DOHH2 (cell line): ENCODE results near the gene TNFSF9.

Experiments used
- H3F3A ChIP-seq: fragments of 200-600 bp; sonication (generic), shearing (Covaris generic); 2 replicates; pipeline ENCODE4 v1.6.0; 2016; ENCODE audit warnings: antibody characterized with exemption, mild to moderate bottlenecking; ENCODE audit not compliant: control insufficient read depth, insufficient read depth
- H3K27ac ChIP-seq: fragments of 200-600 bp; sonication (generic); 2 replicates; pipeline ENCODE4 v1.5.1; 2014; ENCODE audit warnings: low read depth, mild to moderate bottlenecking, low read length, moderate library complexity
- H3K27me3 ChIP-seq: fragments of 200-600 bp; sonication (generic); 2 replicates; pipeline ENCODE4 v1.6.1; 2014; ENCODE audit warnings: mild to moderate bottlenecking, low read length, mixed read lengths; ENCODE audit not compliant: control insufficient read depth
- H3K36me3 ChIP-seq: fragments of 200-600 bp; sonication (generic); 2 replicates; pipeline ENCODE4 v1.6.1; 2014; ENCODE audit warnings: mild to moderate bottlenecking, low read length, moderate library complexity, mixed read lengths; ENCODE audit not compliant: control insufficient read depth
- H3K4me1 ChIP-seq: fragments of 200-600 bp; sonication (generic); 2 replicates; pipeline ENCODE4 v1.6.1; 2014; ENCODE audit warnings: mild to moderate bottlenecking, low read length, mixed read lengths; ENCODE audit not compliant: control insufficient read depth
- H3K4me2 ChIP-seq: fragments of 200-600 bp; sonication (generic); 2 replicates; pipeline ENCODE4 v1.6.0; 2014; ENCODE audit warnings: mild to moderate bottlenecking, low read length, moderate library complexity
- H3K4me3 ChIP-seq: fragments of 200-600 bp; sonication (generic); 2 replicates; pipeline ENCODE4 v1.5.1; 2014; ENCODE audit warnings: mild to moderate bottlenecking, low read length, mixed read lengths
- H3K79me2 ChIP-seq: fragments of 200-600 bp; sonication (generic); 2 replicates; pipeline ENCODE4 v1.6.1; 2014; ENCODE audit warnings: mild to moderate bottlenecking, low read length, mixed read lengths; ENCODE audit not compliant: control insufficient read depth
- H3K9me2 ChIP-seq: fragments of 200-600 bp; sonication (generic); replicated peaks from 2 replicates; pipeline ENCODE4 v1.6.1; 2014; ENCODE audit warnings: mild to moderate bottlenecking, low read length, mixed read lengths; ENCODE audit not compliant: control insufficient read depth
- H3K9me3 ChIP-seq: fragments of 200-600 bp; sonication (generic); 2 replicates; pipeline ENCODE4 v1.6.1; 2014; ENCODE audit warnings: antibody characterized with exemption, low read length, mixed read lengths; ENCODE audit not compliant: control insufficient read depth, insufficient read depth
- H4K20me1 ChIP-seq: fragments of 200-600 bp; sonication (generic); 2 replicates; pipeline ENCODE4 v1.6.0; 2014; ENCODE audit warnings: low read depth, mild to moderate bottlenecking, antibody characterized with exemption, low read length, moderate library complexity; ENCODE audit not compliant: control insufficient read depth, insufficient read depth
- CTCF ChIP-seq: fragments of 200-600 bp; sonication (generic); IDR thresholded peaks from one replicate; pipeline ENCODE4 v1.5.1; 2014; ENCODE audit warnings: antibody characterized with exemption, mild to moderate bottlenecking, low read depth, low read length; ENCODE audit not compliant: poor library complexity, severe bottlenecking
- EZH2phosphoT487 ChIP-seq: fragments of 200-600 bp; sonication (generic); IDR thresholded peaks from 2 replicates; pipeline ENCODE4 v1.6.1; 2017; ENCODE audit warnings: borderline replicate concordance, mild to moderate bottlenecking, antibody characterized with exemption, low read length, moderate library complexity, mixed read lengths

Gene TNFSF9

DNA sequence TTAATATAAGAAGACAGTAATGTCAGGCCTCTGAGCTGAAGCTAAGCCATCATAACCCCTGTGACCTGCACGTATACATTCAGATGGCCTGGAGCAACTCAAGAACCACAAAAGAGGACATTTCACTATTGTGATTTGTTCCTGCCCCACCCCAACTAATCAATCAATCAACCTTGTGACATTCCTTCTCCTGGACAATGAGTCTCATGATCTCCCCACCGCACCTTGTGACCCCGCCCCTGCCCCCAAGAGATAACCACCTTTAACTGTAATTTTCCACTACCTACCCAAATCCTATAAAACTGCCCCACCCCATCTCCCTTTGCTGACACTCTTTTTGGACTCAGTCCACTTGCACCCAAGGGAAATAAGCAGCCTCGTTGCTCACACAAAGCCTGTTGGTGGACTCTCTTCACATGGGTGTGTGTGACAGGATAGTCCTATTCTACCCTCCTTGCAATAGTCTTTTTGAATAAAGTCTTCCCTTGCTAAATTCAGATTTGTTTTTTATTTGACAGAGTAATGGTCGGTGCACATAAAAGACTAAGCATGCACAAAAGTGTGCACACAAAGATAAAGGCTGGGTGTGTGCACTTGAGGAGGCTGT is 46.1 kb downstream of the TNFSF9 start:
- Histone ChIP-seq H3K9me3 (peaks cover 6% of the 10 kb centered on the region; the same call in 1 of the 2 replicates), H3K9me2 (no peaks in the 10 kb centered on the region), H3K4me3 (peak overlapping the region; percentile 60), H3K27ac (peak overlapping the region; percentile 96), H3K36me3 (peaks cover 5% of the 10 kb centered on the region), H3K79me2 (no peaks in the 10 kb centered on the region), H3K27me3 (no peaks in the 10 kb centered on the region), H4K20me1 (no peaks in the 10 kb centered on the region), H3K4me1 (peaks cover 84% of the 10 kb centered on the region), H3F3A (peaks cover 27% of the 10 kb centered on the region), H3K4me2 (peak overlapping the region; percentile 80)
- no peak for TF ChIP-seq CTCF
- TF ChIP-seq EZH2phosphoT487: no peak

- peak overlapping the region; percentile 80 for H3K4me2 ChIP-seq
- no peaks in the 10 kb centered on the region for H4K20me1 ChIP-seq
- H3K27ac ChIP-seq: peak overlapping the region; percentile 96
- peaks cover 5% of the 10 kb centered on the region for H3K36me3 ChIP-seq
- peak overlapping the region; percentile 60 for H3K4me3 ChIP-seq
- peaks cover under 1% of the 10 kb centered on the region; the same call in 1 of the 2 replicates for H3K9me3 ChIP-seq
- H3K9me2 ChIP-seq: no peaks in the 10 kb centered on the region
- H3K79me2 ChIP-seq: no peaks in the 10 kb centered on the region
- H3F3A ChIP-seq: peaks cover 27% of the 10 kb centered on the region
- H3K4me1 ChIP-seq: peaks cover 80% of the 10 kb centered on the region
- TF ChIP-seq CTCF: no peak
- TF ChIP-seq EZH2phosphoT487: no peak
- H3K27me3 ChIP-seq: no peaks in the 10 kb centered on the region
These were observed 46.8 kb downstream of the TNFSF9 start for GRCh38 chr19:6577476-6578125.

DNA sequence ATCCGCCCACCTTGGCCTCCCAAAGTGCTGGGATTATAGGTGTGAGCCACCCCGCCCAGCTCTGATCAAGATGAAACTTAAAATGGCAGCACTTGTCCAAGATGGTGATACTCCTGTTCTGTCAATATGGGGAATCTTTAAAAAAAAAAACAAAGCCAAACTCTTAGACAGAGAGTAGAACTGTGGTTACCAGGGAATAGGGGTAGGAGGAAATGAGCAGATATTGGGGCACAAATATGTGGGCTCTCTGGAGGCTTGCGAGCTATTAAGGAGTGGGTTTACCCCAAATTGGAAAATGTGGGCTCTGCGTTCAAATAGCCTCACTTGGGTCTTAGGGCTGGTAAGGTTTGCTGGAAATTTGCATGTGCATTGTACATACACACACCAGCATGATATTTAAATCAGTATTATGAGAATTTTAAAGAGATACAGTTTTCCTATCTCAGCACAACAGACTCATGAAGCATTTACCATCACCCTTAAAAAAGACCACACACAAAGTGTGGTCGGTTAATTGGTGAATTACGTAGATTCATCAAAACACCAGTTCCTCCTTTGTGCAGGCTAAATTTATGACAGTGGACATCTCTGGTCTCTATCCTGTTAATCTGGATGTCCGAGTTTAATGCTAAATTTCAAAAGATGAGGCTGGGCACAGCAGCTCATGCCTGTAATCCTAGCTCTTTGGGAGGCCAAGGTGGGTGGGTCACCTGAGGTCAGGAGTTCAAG is 48.8 kb downstream of the TNFSF9 start:
- no peaks in the 10 kb centered on the region for H4K20me1 ChIP-seq
- H3K27ac ChIP-seq: peak overlapping the region; percentile 96
- no peaks in the 10 kb centered on the region for H3K9me2 ChIP-seq
- peaks cover 27% of the 10 kb centered on the region for H3F3A ChIP-seq
- H3K4me2 ChIP-seq: peak overlapping the region; percentile 45
- TF ChIP-seq EZH2phosphoT487: no peak
- no peak for TF ChIP-seq CTCF
- peaks cover 9% of the 10 kb centered on the region for H3K36me3 ChIP-seq
- peaks cover 67% of the 10 kb centered on the region for H3K4me1 ChIP-seq
- H3K4me3 ChIP-seq: peak overlapping the region; percentile 18
- H3K9me3 ChIP-seq: no peaks in the 10 kb centered on the region
- no peaks in the 10 kb centered on the region for H3K79me2 ChIP-seq
- H3K27me3 ChIP-seq: no peaks in the 10 kb centered on the region
